H1 (cell line): ENCODE measurements around the gene TBC1D9B. TPM values are rescaled to one million over a fixed set of nuclear protein-coding genes. Genes with fewer than 3 reads are reported as not detected.

Source experiments
- CREB1 ChIP-seq: IDR thresholded peaks from 2 replicates; pipeline ENCODE4 v1.6.1; 2012; ENCODE audit warnings: inconsistent platforms
- CTCF ChIP-seq, 3 experiments: IDR thresholded peaks; 1 replicate in 2 of 3; 2 replicates in 1 of 3; pipeline versions ENCODE4 v1.5.1 to v1.6.1; 2011; ENCODE audit warnings: low read length in 3 of 3, mild to moderate bottlenecking in 3 of 3, inconsistent platforms in 2 of 3, low read depth in 1 of 3, moderate library complexity in 1 of 3; ENCODE audit not compliant: insufficient read depth in 1 of 3; ENCODE audit errors: control extremely low read depth in 1 of 3
- SAP30 ChIP-seq: fragments of 300-600 bp; sonication (generic); IDR thresholded peaks from 2 replicates; pipeline ENCODE4 v1.7.1; 2012; ENCODE audit warnings: low read length, moderate library complexity, mild to moderate bottlenecking, inconsistent platforms; ENCODE audit not compliant: insufficient read depth, insufficient replicate concordance
- SIN3A ChIP-seq, 2 experiments: IDR thresholded peaks in 1 of 2; conservative IDR thresholded peaks in 1 of 2; 2 replicates each; pipeline ENCODE4 v1.6.1; 2011 to 2012; ENCODE audit warnings: low read length in 2 of 2, improper control_type of control experiment in 1 of 2, low read depth in 1 of 2, mild to moderate bottlenecking in 1 of 2
- SIRT6 ChIP-seq: IDR thresholded peaks from one replicate; pipeline ENCODE4 v1.7.1; 2012; ENCODE audit warnings: low read length, inconsistent platforms
- SIX5 ChIP-seq: IDR thresholded peaks from 2 replicates; pipeline ENCODE4 v1.6.1; 2011; ENCODE audit warnings: mild to moderate bottlenecking, low read depth, low read length
- SRF ChIP-seq: IDR thresholded peaks from 2 replicates; pipeline ENCODE4 v1.6.1; 2011; ENCODE audit warnings: mild to moderate bottlenecking, low read depth, low read length, moderate library complexity
- YY1 ChIP-seq: IDR thresholded peaks from 2 replicates; pipeline ENCODE4 v1.6.1; 2011; ENCODE audit warnings: low read depth, mild to moderate bottlenecking, low read length
- polyA plus RNA-seq, 7 experiments: library from polyadenylated mRNA; depleted of rRNA in 3 of 7; stranded (reverse) in 5 of 7; unstranded in 2 of 7; fragments of >200 nt in 5 of 7; fragments of 200-250 nt in 2 of 7; gene quantifications; 1 replicate in 5 of 7; 2 replicates in 1 of 7; 4 replicates in 1 of 7; pipeline versions ENCODE4 v1.2.1 to v1.2.3, GENCODE V29; 2011 to 2013; ENCODE audit warnings: missing spikeins in 2 of 7, mixed read lengths in 2 of 7
- total RNA-seq: library from RNA; stranded (reverse); fragmentation: NEBNext Ultra II Directional; extraction: Animal tissue kit (Norgen Biotek cat#: 25700); gene quantifications from 2 replicates; pipeline ENCODE4 v1.2.1, GENCODE V29; 2021
- TF ChIP-seq, protein P1 (sequence below): IDR thresholded peaks from 2 replicates; pipeline ENCODE4 v1.6.1; 2012; ENCODE audit warnings: inconsistent platforms

The TBC1D9B gene
- total and polyA plus RNA-seq, 2 of the 8 experiments (the other 6 are each of a cell fraction or from before 2014, with no cell fraction given): 33.6 to 57.1 TPM

- no peak for TF ChIP-seq SIRT6
- TF ChIP-seq SIN3A (conservative IDR thresholded peaks at IDR 0.05 in 1 of 2, IDR thresholded peaks at IDR 0.05 in 1 of 2; ENCODE audit: low read depth in 1 of 2, low read length in 2 of 2): no peak
- TF ChIP-seq SRF: no peak
- TF ChIP-seq, protein P1, sequence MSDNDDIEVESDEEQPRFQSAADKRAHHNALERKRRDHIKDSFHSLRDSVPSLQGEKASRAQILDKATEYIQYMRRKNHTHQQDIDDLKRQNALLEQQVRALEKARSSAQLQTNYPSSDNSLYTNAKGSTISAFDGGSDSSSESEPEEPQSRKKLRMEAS: no peak
- no peak for TF ChIP-seq SAP30
- TF ChIP-seq CREB1: no peak
- TF ChIP-seq CTCF (IDR thresholded peaks at IDR 0.05; ENCODE audit: control extremely low read depth in 1 of 3, insufficient read depth in 1 of 3, low read depth in 1 of 3, low read length in 3 of 3): no peak
- no peak for TF ChIP-seq SIX5
- TF ChIP-seq YY1: no peak
Measured at GRCh38 chr5:179914032-179914755, 6.5 kb upstream of the TBC1D9B start (continued).
